Stomach (tissue), 19 donors: ENCODE data around the gene MZF1. TPM values are rescaled to one million over a fixed set of nuclear protein-coding genes. Genes with fewer than 3 reads are reported as not detected.
"Not testable (repeated sequence)": the region's sequence is repeated elsewhere in the genome, so short reads cannot be mapped to it uniquely, and the experiment has no call there.

Experiments used
- DNase-seq, 2 donors: peaks; one replicate each; pipeline versions ENCODE4 v3.0.0 to v3.0.0-alpha.2; 2013 to 2019
- H3K27ac ChIP-seq, 5 donors: fragments of 200-600 bp in 4 of 5; sonication (generic) in 4 of 5; one replicate each; pipeline ENCODE4 v1.5.1; 2013 to 2019; ENCODE audit warnings: mild to moderate bottlenecking in 1 of 5, moderate library complexity in 1 of 5
- H3K27me3 ChIP-seq, 3 donors: fragments of 200-600 bp; sonication (generic); one replicate each; pipeline ENCODE4 v1.5.1; 2017 to 2019; ENCODE audit warnings: mixed run types in 1 of 3
- H3K36me3 ChIP-seq, 4 donors: fragments of 200-600 bp; sonication (generic); 1 replicate in 3 of 4; 2 replicates in 1 of 4; pipeline ENCODE4 v1.5.1; 2016 to 2019
- H3K4me1 ChIP-seq, 4 donors: fragments of 200-600 bp; sonication (generic); one replicate each; pipeline ENCODE4 v1.5.1; 2016 to 2019
- H3K4me3 ChIP-seq, 4 donors: fragments of 200-600 bp; sonication (generic) in 3 of 4; one replicate each; pipeline ENCODE4 v1.5.1; 2016 to 2019; ENCODE audit warnings: mild to moderate bottlenecking in 1 of 4
- H3K9me3 ChIP-seq, 4 donors: fragments of 200-600 bp; sonication (generic); one replicate each; pipeline ENCODE4 v1.5.1; 2016 to 2019
- CTCF ChIP-seq, 7 experiments: fragments of 450-650 bp in 4 of 7; fragments of 200-600 bp in 3 of 7; sonication (generic) in 3 of 7; IDR thresholded peaks; one replicate each; pipeline ENCODE4 v1.5.1; 2016 to 2019; ENCODE audit warnings: antibody characterized with exemption in 7 of 7, control low read depth in 2 of 7, mild to moderate bottlenecking in 1 of 7
- EP300 ChIP-seq: sonication (generic); formaldehyde crosslinking; IDR thresholded peaks from one replicate; pipeline ENCODE4 v1.6.1; 2017; ENCODE audit warnings: antibody characterized with exemption
- POLR2A ChIP-seq, 4 donors: fragments of 450-650 bp; IDR thresholded peaks; one replicate each; pipeline ENCODE4 v1.6.1; 2016; ENCODE audit warnings: antibody characterized with exemption in 4 of 4, control low read depth in 2 of 4, mild to moderate bottlenecking in 1 of 4, moderate library complexity in 1 of 4
- POLR2AphosphoS5 ChIP-seq, 3 donors: sonication (generic); formaldehyde crosslinking; IDR thresholded peaks; one replicate each; pipeline ENCODE4 v1.6.1; 2016; ENCODE audit warnings: antibody characterized with exemption in 3 of 3
- WGBS, 5 donors: extraction: QIAGEN DNeasy Blood & Tissue Kit in 3 of 5; methylation state at CpG; one replicate each; pipeline versions ENCODE4 v1.1.5 to v1.1.7; 2013 to 2018; 5-methylcytosine and 5-hydroxymethylcytosine counted together
- intact Hi-C: fragments of 100-400 bp; cut with DNase I; formaldehyde crosslinking; loops from one replicate; pipeline ENCODE4 v1.15.1; 2023; ENCODE audit warnings: low total_unique reads
- long read RNA-seq, 10 donors: transcript quantifications; one replicate each; lab custom pipeline, GENCODE V29; 2026
- polyA plus RNA-seq, 3 donors: library from polyadenylated mRNA; stranded (reverse); fragments of 200-250 nt; gene quantifications; one replicate each; pipeline ENCODE4 v1.2.3, GENCODE V29; 2013
- total RNA-seq, 5 donors: library from RNA; depleted of rRNA; stranded (reverse); fragments of >200 nt; gene quantifications; one replicate each; pipeline versions ENCODE4 v1.1.0 to v1.2.3, GENCODE V29; 2014 to 2016
- donor health status: healthy with polysubstance abuse.
- donor health status: Bipolar disorder and iron deficiency.
- donor health status: healthy.

The MZF1 gene
- total RNA-seq (10 to 100 TPM; 14.0 to 84.9 (median 68.3) TPM), polyA plus RNA-seq (10 to 100 TPM; 16.1 to 33.2 (median 16.5) TPM)
- long read RNA-seq, donor 1, transcript MZF1-207 (1 exons, 2,683 nt): major isoform, 15 of 15 reads
- long read RNA-seq, donor 1, partial matches to known transcripts: 0 of 15 reads
- long read RNA-seq, donor 1, other reads (novel, unspliced or antisense): 0 of 15 reads
- long read RNA-seq, donor 2, transcript MZF1-207 (1 exons, 2,683 nt): major isoform, 26 of 43 reads
- long read RNA-seq, donor 2, partial matches to known transcripts: 17 of 43 reads
- long read RNA-seq, donor 2, other reads (novel, unspliced or antisense): 0 of 43 reads
- long read RNA-seq, donor 3, transcript MZF1-207 (1 exons, 2,683 nt): major isoform, 12 of 12 reads
- long read RNA-seq, donor 3, partial matches to known transcripts: 0 of 12 reads
- long read RNA-seq, donor 3, other reads (novel, unspliced or antisense): 0 of 12 reads
- long read RNA-seq, donor 4, partial matches to known transcripts: 0 of 1 reads
- long read RNA-seq, donor 4, other reads (novel, unspliced or antisense): 0 of 1 reads
- long read RNA-seq, donor 5, transcript MZF1-207 (1 exons, 2,683 nt): major isoform, 23 of 24 reads
- long read RNA-seq, donor 5, partial matches to known transcripts: 0 of 24 reads
- long read RNA-seq, donor 5, other reads (novel, unspliced or antisense): 0 of 24 reads
- long read RNA-seq, donor 6, transcript MZF1-207 (1 exons, 2,683 nt): major isoform, 75 of 83 reads
- long read RNA-seq, donor 6, partial matches to known transcripts: 7 of 83 reads
- long read RNA-seq, donor 6, other reads (novel, unspliced or antisense): 0 of 83 reads
- long read RNA-seq, donor 7, transcript MZF1-207 (1 exons, 2,683 nt): major isoform, 11 of 13 reads
- long read RNA-seq, donor 7, partial matches to known transcripts: 0 of 13 reads
- long read RNA-seq, donor 7, other reads (novel, unspliced or antisense): 0 of 13 reads
- long read RNA-seq, donor 8, transcript MZF1-207 (1 exons, 2,683 nt): major isoform, 38 of 39 reads
- long read RNA-seq, donor 8, partial matches to known transcripts: 0 of 39 reads
- long read RNA-seq, donor 8, other reads (novel, unspliced or antisense): 0 of 39 reads
- long read RNA-seq, donor 9, transcript MZF1-207 (1 exons, 2,683 nt): major isoform, 18 of 18 reads
- long read RNA-seq, donor 9, partial matches to known transcripts: 0 of 18 reads
- long read RNA-seq, donor 9, other reads (novel, unspliced or antisense): 0 of 18 reads
- long read RNA-seq, donor 10, transcript MZF1-207 (1 exons, 2,683 nt): major isoform, 15 of 15 reads
- long read RNA-seq, donor 10, partial matches to known transcripts: 0 of 15 reads
- long read RNA-seq, donor 10, other reads (novel, unspliced or antisense): 0 of 15 reads

GRCh38 chr19:58572818-58573657 lies at the start of gene MZF1:
Gene MZF1 (minus strand): TSS chr19:58573335. CDS start chr19:58571389, 1,946 bp downstream.
- no peaks in the 10 kb centered on the region for H3K27me3 ChIP-seq
- no peaks in the 10 kb centered on the region for H3K9me3 ChIP-seq
- peak; percentile 100 for DNase-seq
- H3K36me3 ChIP-seq: peaks cover 5 to 39% (median 27%) of the 10 kb centered on the region in 4 donors
- TF ChIP-seq POLR2A (IDR thresholded peaks at IDR 0.05): no peak
- no peak for TF ChIP-seq EP300
- TF ChIP-seq CTCF (IDR thresholded peaks at IDR 0.05): peak in 2 of 7 experiments; percentile 32 to 48
- TF ChIP-seq POLR2AphosphoS5 (IDR thresholded peaks at IDR 0.05): peak; percentile 56 to 88 (median 88)
- intact Hi-C loops: no loop called here
- H3K4me3 ChIP-seq: peak within 1 kb of the TSS; percentile 54 to 76 (median 66)
- peak within 1 kb of the TSS; percentile 97 to 99 (median 98) for H3K27ac ChIP-seq
- peaks cover 18 to 56% (median 41%) of the 10 kb centered on the region in 4 donors for H3K4me1 ChIP-seq
- WGBS, 5 donors: 0 to 1% (median 0%) methylated on average over 51 to 75 of the region's 75 CpGs

- intact Hi-C loops: not testable (repeated sequence)
- 80 to 100% (median 98%) methylated on average over 1 to 28 of the region's 28 CpGs for WGBS, 5 donors
Observed at GRCh38 chr19:58607213-58607612, 34.1 kb upstream of the MZF1 start.

GRCh38 chr19:58606251-58606896 lies 33.2 kb upstream of the MZF1 start:
- peak in 1 of 7 experiments; percentile 33 for TF ChIP-seq CTCF (IDR thresholded peaks at IDR 0.05)
- H3K4me3 ChIP-seq, intact Hi-C loops, H3K27me3 ChIP-seq, H3K9me3 ChIP-seq, H3K36me3 ChIP-seq, H3K27ac ChIP-seq, H3K4me1 ChIP-seq: not testable (repeated sequence)
- peak in 1 of 2 donors; percentile 20 for DNase-seq
- 63 to 85% (median 79%) methylated on average over 17 to 61 of the region's 62 CpGs for WGBS, 5 donors

More at GRCh38 chr19:58607213-58607612, 34.1 kb upstream of the MZF1 start:
- peak in 1 of 2 donors; percentile 60 for DNase-seq
- H3K36me3 ChIP-seq, H3K4me3 ChIP-seq, H3K27ac ChIP-seq, H3K27me3 ChIP-seq, H3K4me1 ChIP-seq, H3K9me3 ChIP-seq: not testable (repeated sequence)
